ENCODE data around the gene MACROD2. TPM values are rescaled to one million over a fixed set of nuclear protein-coding genes. Genes with fewer than 3 reads are reported as not detected.

Gene MACROD2
- polyA plus RNA-seq, 4 donors: 1.00 to 4.8 (median 1.4) TPM

DNA sequence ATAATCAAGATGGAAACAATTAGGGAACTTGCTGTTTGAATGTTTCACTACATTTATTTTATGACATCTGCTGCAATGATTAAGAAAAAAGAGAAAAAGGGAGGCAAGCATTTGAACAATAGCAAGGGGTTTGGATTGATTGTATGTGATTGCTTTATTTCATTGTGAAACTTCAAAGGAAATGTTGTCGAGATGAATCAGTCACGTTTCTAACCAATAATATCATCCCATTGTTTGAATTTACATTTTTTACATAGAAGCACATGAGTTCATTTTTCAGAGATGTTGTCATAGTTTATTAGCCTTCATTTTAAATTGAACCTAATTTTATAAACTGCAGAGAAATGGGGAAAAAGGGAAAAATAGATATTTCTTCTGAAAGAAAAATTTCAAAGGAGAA, 2006.0 kb downstream of the MACROD2 start:
- Histone ChIP-seq H3K27me3 (ENCODE audit: control insufficient read depth in 3 of 3, insufficient read depth in 3 of 3, low read length in 3 of 3) (no peaks in the 10 kb centered on the region), H3K36me3 (ENCODE audit: control insufficient read depth in 3 of 3, insufficient read depth in 2 of 3, low read depth in 1 of 3, low read length in 3 of 3) (no peaks in the 10 kb centered on the region), H3K27ac (ENCODE audit: low read depth in 1 of 3, low read length in 2 of 3) (no peak overlapping the region), H3K9me3 (ENCODE audit: control insufficient read depth in 2 of 2, insufficient read depth in 1 of 2, low read depth in 1 of 2, low read length in 1 of 2) (no peaks in the 10 kb centered on the region), H3K4me3 (ENCODE audit: low read depth in 1 of 3, low read length in 3 of 3) (no peak overlapping the region), H3K4me1 (ENCODE audit: control insufficient read depth in 3 of 3, insufficient read depth in 2 of 3, low read depth in 1 of 3, low read length in 2 of 3) (no peaks in the 10 kb centered on the region)
- FAIRE-seq: no peak
- 74 to 78% (median 77%) methylated on average over 2 of the region's 2 CpGs for WGBS, 3 donors
- no peak for DNase-seq

DNA sequence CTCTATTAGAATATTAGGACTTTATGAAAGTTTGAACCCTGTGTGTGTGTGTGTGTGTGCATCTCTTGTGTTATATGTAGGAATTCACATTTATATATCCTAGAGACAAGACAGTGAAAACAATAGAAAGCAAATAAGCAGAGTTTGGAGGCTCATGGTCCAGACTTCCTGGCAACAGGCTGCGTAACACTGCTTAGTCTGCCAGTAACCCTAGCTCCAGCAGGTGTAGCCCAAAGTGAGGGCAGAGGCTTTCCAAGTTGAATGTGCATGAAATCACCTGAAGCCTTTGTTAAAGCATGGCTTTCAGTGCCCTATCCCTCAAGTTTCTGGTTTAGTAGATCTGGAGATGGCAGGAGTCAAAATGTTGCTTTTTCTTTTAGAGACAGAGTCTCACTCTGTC, 2008.0 kb downstream of the MACROD2 start:
- DNase-seq (no peak), FAIRE-seq (no peak)
- H3K4me3 ChIP-seq (ENCODE audit: low read depth in 1 of 3, low read length in 3 of 3): no peak overlapping the region
- H3K27ac ChIP-seq (ENCODE audit: low read depth in 1 of 3, low read length in 2 of 3): no peak overlapping the region
- no peaks in the 10 kb centered on the region for H3K36me3 ChIP-seq (ENCODE audit: control insufficient read depth in 3 of 3, insufficient read depth in 2 of 3, low read depth in 1 of 3, low read length in 3 of 3)
- no peaks in the 10 kb centered on the region for H3K27me3 ChIP-seq (ENCODE audit: control insufficient read depth in 3 of 3, insufficient read depth in 3 of 3, low read length in 3 of 3)
- no peaks in the 10 kb centered on the region for H3K9me3 ChIP-seq (ENCODE audit: control insufficient read depth in 2 of 2, insufficient read depth in 1 of 2, low read depth in 1 of 2, low read length in 1 of 2)
- H3K4me1 ChIP-seq (ENCODE audit: control insufficient read depth in 3 of 3, insufficient read depth in 2 of 3, low read depth in 1 of 3, low read length in 2 of 3): no peaks in the 10 kb centered on the region
- 87 to 100% (median 100%) methylated on average over 1 of the region's 1 CpG for WGBS, 3 donors

DNA sequence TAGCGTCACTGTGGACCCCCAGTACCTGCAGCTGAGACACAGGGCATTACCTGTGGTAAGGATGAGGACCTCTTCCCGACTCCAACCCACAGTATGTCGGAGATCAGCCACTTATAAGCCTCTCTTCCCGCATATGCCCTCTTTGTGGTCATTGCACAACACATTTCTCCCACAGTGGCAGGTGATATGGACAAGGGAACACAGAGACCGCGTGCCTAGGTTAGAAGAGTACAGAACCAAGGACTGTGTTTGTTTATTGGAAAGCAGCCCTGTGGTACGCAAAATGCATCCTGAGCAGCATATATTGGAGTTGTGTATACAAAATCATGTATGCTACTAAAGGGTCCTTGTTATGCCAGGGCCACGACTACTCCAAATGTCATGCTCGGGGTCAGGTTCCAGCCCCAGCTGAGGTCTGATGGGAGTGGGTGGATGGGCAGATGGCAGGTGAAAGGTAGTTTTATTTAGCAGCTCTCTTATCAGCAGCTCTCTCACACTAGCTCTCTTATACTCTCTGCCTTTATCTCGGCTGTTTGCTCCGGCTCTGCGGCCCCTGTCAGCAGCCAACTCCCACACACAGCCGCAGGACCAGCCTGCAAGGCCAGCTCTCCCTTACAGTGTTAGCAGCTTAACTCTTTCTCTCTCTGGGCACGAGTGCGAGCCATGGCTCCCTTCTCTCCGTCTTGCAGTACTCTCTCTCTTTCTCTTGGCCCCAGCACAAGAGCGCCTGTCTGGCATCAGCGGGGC, 2009.0 kb downstream of the MACROD2 start:
- no peak for FAIRE-seq
- peak in 1 of 2 donors; percentile 13 for DNase-seq
- Histone ChIP-seq H3K9me3 (ENCODE audit: control insufficient read depth in 2 of 2, insufficient read depth in 1 of 2, low read depth in 1 of 2, low read length in 1 of 2) (no peaks in the 10 kb centered on the region), H3K4me1 (ENCODE audit: control insufficient read depth in 3 of 3, insufficient read depth in 2 of 3, low read depth in 1 of 3, low read length in 2 of 3) (no peaks in the 10 kb centered on the region), H3K27me3 (ENCODE audit: control insufficient read depth in 3 of 3, insufficient read depth in 3 of 3, low read length in 3 of 3) (no peaks in the 10 kb centered on the region), H3K27ac (ENCODE audit: low read depth in 1 of 3, low read length in 2 of 3) (no peak overlapping the region), H3K4me3 (ENCODE audit: low read depth in 1 of 3, low read length in 3 of 3) (no peak overlapping the region), H3K36me3 (ENCODE audit: control insufficient read depth in 3 of 3, insufficient read depth in 2 of 3, low read depth in 1 of 3, low read length in 3 of 3) (no peaks in the 10 kb centered on the region)
- 55 to 78% (median 59%) methylated on average over 18 of the region's 18 CpGs for WGBS, 3 donors

DNA sequence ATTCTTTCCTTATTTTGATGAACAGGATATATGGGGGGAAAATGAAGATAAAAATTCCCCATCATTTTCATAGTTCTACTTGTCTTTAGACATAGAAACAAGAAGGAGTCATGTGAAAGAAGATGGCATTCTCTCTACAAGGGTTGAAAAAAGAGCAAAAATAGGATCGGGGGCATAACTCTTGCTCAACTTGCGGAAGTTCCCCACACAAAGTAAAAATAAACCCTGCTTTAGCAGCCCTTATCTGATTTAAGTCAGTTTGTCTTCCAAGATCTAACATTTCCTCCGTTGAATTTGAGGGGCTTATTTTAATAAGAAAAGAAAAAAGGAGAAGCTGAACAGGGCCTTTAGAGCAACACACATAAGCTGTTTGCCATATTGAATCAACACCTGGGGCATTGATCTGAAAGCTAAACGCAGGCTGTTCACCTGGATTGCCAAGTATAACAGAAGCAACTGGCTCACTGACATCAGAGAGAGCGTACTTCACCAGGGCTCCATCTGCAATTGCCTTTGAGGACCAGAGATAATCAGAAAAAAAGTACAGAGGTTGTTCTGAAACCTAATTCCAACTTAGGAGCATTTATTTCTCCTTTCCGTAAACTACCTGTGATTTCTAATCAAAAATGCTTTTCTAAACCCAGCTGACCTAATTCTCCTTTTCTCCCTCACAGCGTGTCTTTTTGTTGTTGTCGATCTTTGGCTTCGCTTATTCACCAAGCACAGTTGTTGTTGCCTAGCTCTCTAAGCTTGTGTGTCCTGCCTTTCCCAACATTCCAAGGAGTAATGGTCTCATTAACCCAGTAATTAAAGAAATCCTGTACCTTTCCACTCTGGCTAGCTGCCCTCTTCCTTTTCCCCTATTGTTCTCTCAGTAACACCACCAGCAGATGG, 2010.0 kb downstream of the MACROD2 start:
- Histone ChIP-seq H3K36me3 (ENCODE audit: control insufficient read depth in 3 of 3, insufficient read depth in 2 of 3, low read depth in 1 of 3, low read length in 3 of 3) (no peaks in the 10 kb centered on the region), H3K4me1 (ENCODE audit: control insufficient read depth in 3 of 3, insufficient read depth in 2 of 3, low read depth in 1 of 3, low read length in 2 of 3) (no peaks in the 10 kb centered on the region), H3K27me3 (ENCODE audit: control insufficient read depth in 3 of 3, insufficient read depth in 3 of 3, low read length in 3 of 3) (no peaks in the 10 kb centered on the region), H3K4me3 (ENCODE audit: low read depth in 1 of 3, low read length in 3 of 3) (no peak overlapping the region), H3K27ac (ENCODE audit: low read depth in 1 of 3, low read length in 2 of 3) (no peak overlapping the region), H3K9me3 (ENCODE audit: control insufficient read depth in 2 of 2, insufficient read depth in 1 of 2, low read depth in 1 of 2, low read length in 1 of 2) (no peaks in the 10 kb centered on the region)
- no peak for FAIRE-seq
- DNase-seq: no peak
- WGBS, 3 donors: 75 to 80% (median 77%) methylated on average over 9 of the region's 9 CpGs

DNA sequence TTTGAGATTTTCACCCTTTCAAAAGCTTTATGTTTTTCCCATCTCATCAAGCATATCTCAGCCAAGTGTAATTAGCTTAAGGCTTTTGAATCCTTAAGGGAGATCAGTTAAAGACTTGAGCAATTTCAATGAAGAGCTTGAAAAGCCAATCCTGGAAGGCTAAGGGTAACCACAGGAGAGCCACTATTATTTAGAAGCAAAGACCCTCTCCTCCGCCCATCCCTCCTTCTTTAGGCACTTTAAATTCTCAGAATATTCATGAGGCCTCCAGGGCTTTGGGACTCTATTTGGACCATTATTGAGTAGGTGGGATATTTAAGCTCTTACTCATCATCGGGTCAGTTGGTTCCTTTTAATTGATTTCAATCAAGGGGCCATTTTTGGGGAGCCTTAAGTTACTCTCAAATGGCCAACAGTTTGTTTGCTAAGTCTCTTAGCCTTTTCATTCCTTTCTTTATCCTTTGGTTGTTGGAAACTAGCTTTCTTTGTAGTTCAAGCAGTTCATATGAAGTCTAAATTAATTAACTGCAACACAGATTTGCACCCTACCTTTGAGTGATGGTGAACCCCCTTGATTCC, 2010.7 kb downstream of the MACROD2 start:
- Histone ChIP-seq H3K36me3 (ENCODE audit: control insufficient read depth in 3 of 3, insufficient read depth in 2 of 3, low read depth in 1 of 3, low read length in 3 of 3) (no peaks in the 10 kb centered on the region), H3K9me3 (ENCODE audit: control insufficient read depth in 2 of 2, insufficient read depth in 1 of 2, low read depth in 1 of 2, low read length in 1 of 2) (no peaks in the 10 kb centered on the region), H3K27ac (ENCODE audit: low read depth in 1 of 3, low read length in 2 of 3) (no peak overlapping the region), H3K4me1 (ENCODE audit: control insufficient read depth in 3 of 3, insufficient read depth in 2 of 3, low read depth in 1 of 3, low read length in 2 of 3) (no peaks in the 10 kb centered on the region), H3K27me3 (ENCODE audit: control insufficient read depth in 3 of 3, insufficient read depth in 3 of 3, low read length in 3 of 3) (no peaks in the 10 kb centered on the region), H3K4me3 (ENCODE audit: low read depth in 1 of 3, low read length in 3 of 3) (no peak overlapping the region)
- DNase-seq (no peak), FAIRE-seq (no peak)
- WGBS, 3 donors: 87 to 92% (median 90%) methylated on average over 2 of the region's 2 CpGs

DNA sequence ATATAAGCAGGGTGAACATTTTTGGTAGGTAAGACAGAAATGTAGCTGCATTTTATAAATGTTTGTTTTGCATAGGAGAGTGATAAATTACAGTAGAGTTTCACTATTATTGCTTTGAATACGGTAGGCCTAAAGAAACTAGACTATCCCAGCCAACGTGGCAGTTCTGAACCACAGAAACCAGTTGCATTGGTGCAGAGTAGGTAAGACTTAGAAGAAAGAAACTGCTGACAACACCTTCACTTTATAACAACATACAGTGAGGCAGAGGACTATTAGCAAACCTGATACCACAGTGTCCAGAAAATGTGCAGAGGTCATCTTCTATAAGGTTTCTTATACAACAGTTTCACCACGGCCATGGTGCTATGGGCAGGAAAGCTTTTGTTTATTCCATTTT, 2011.8 kb downstream of the MACROD2 start:
- H3K9me3 ChIP-seq (ENCODE audit: control insufficient read depth in 2 of 2, insufficient read depth in 1 of 2, low read depth in 1 of 2, low read length in 1 of 2): no peaks in the 10 kb centered on the region
- no peaks in the 10 kb centered on the region for H3K36me3 ChIP-seq (ENCODE audit: control insufficient read depth in 3 of 3, insufficient read depth in 2 of 3, low read depth in 1 of 3, low read length in 3 of 3)
- H3K4me3 ChIP-seq (ENCODE audit: low read depth in 1 of 3, low read length in 3 of 3): no peak overlapping the region
- H3K27ac ChIP-seq (ENCODE audit: low read depth in 1 of 3, low read length in 2 of 3): no peak overlapping the region
- no peak for FAIRE-seq
- H3K27me3 ChIP-seq (ENCODE audit: control insufficient read depth in 3 of 3, insufficient read depth in 3 of 3, low read length in 3 of 3): no peaks in the 10 kb centered on the region
- no peaks in the 10 kb centered on the region for H3K4me1 ChIP-seq (ENCODE audit: control insufficient read depth in 3 of 3, insufficient read depth in 2 of 3, low read depth in 1 of 3, low read length in 2 of 3)
- WGBS, 3 donors: 73 to 79% (median 77%) methylated on average over 3 of the region's 3 CpGs
- DNase-seq: no peak

DNA sequence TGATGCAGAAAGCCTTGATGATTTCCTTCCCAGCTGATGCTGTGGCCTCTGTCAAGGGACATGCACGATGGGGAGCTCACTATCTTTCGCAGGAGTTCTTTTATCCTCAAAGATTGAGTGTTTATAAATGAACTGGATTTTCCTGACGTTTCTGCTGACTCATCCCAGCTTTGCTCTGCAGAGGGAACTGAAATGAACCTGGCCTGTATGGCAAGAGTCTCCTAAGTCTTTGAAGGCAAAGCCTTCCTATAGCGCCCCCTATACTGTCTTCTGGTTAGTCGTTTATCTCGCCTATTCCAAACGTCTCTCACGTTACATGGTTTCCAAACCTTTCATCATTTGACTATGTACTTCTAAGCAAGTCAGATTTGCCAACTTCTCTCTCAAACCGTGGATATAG, 2012.6 kb downstream of the MACROD2 start:
- H3K4me3 ChIP-seq (ENCODE audit: low read depth in 1 of 3, low read length in 3 of 3): no peak overlapping the region
- no peaks in the 10 kb centered on the region for H3K9me3 ChIP-seq (ENCODE audit: control insufficient read depth in 2 of 2, insufficient read depth in 1 of 2, low read depth in 1 of 2, low read length in 1 of 2)
- no peaks in the 10 kb centered on the region for H3K4me1 ChIP-seq (ENCODE audit: control insufficient read depth in 3 of 3, insufficient read depth in 2 of 3, low read depth in 1 of 3, low read length in 2 of 3)
- FAIRE-seq: no peak
- DNase-seq: no peak
- no peak overlapping the region for H3K27ac ChIP-seq (ENCODE audit: low read depth in 1 of 3, low read length in 2 of 3)
- no peaks in the 10 kb centered on the region for H3K36me3 ChIP-seq (ENCODE audit: control insufficient read depth in 3 of 3, insufficient read depth in 2 of 3, low read depth in 1 of 3, low read length in 3 of 3)
- 74 to 82% (median 74%) methylated on average over 9 of the region's 9 CpGs for WGBS, 3 donors
- H3K27me3 ChIP-seq (ENCODE audit: control insufficient read depth in 3 of 3, insufficient read depth in 3 of 3, low read length in 3 of 3): no peaks in the 10 kb centered on the region

DNA sequence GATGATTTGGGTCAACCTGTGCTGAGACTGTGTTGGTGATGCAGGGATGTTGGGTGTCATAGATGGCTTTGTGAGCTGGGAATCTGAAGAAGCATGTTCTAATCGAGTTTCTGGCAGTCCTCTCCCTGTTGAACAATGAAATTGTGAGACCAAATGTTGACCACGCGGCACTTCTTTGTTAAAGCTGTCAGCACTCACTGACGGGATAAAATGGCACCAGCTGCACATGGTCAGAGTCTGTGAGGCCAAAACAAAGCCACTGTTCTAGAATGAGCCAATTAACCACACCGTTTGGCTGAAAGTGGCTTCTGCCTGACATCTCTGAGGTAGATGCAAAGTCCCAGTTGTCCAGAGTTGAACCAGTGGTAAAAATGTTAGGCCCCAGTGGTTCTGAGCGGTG, 2015.7 kb downstream of the MACROD2 start:
- DNase-seq (no peak), FAIRE-seq (no peak)
- 62 to 78% (median 66%) methylated on average over 6 of the region's 6 CpGs for WGBS, 3 donors
- H3K4me3 ChIP-seq (ENCODE audit: low read depth in 1 of 3, low read length in 3 of 3): no peak overlapping the region
- no peaks in the 10 kb centered on the region for H3K4me1 ChIP-seq (ENCODE audit: control insufficient read depth in 3 of 3, insufficient read depth in 2 of 3, low read depth in 1 of 3, low read length in 2 of 3)
- no peaks in the 10 kb centered on the region for H3K27me3 ChIP-seq (ENCODE audit: control insufficient read depth in 3 of 3, insufficient read depth in 3 of 3, low read length in 3 of 3)
- no peaks in the 10 kb centered on the region for H3K9me3 ChIP-seq (ENCODE audit: control insufficient read depth in 2 of 2, insufficient read depth in 1 of 2, low read depth in 1 of 2, low read length in 1 of 2)
- H3K36me3 ChIP-seq (ENCODE audit: control insufficient read depth in 3 of 3, insufficient read depth in 2 of 3, low read depth in 1 of 3, low read length in 3 of 3): no peaks in the 10 kb centered on the region
- H3K27ac ChIP-seq (ENCODE audit: low read depth in 1 of 3, low read length in 2 of 3): no peak overlapping the region
